Keratinocyte (primary cell): ENCODE results near the gene ANKRD55. TPM values are rescaled to one million over a fixed set of nuclear protein-coding genes. Genes with fewer than 3 reads are reported as not detected.

Source experiments
- DNase-seq: peaks from one replicate; pipeline ENCODE4 v3.0.0-alpha.2; 2011; ENCODE audit warnings: low read depth, missing footprints, low spot score
- FAIRE-seq: peaks from 2 replicates; lab custom pipeline; 2011; peaks lifted over from hg19 to GRCh38; lab: Jason Lieb, UNC
- H2AFZ ChIP-seq: 2 replicates; pipeline ENCODE4 v1.6.0; 2012; ENCODE audit warnings: low read length, control low read depth, inconsistent platforms; ENCODE audit not compliant: control insufficient read depth
- H3K27ac ChIP-seq: 2 replicates; pipeline ENCODE4 v1.5.1; 2011; ENCODE audit warnings: low read length; ENCODE audit not compliant: control insufficient read depth, insufficient read depth
- H3K27me3 ChIP-seq: 3 replicates; pipeline ENCODE4 v1.6.0; 2011; ENCODE audit warnings: low read length; ENCODE audit not compliant: control insufficient read depth, insufficient read depth; ENCODE audit errors: extremely low read depth
- H3K36me3 ChIP-seq, 2 experiments: 2 replicates in 1 of 2; 3 replicates in 1 of 2; pipeline ENCODE4 v1.5.1; 2011; ENCODE audit warnings: low read length in 2 of 2, mild to moderate bottlenecking in 1 of 2; ENCODE audit not compliant: control insufficient read depth in 2 of 2, insufficient read depth in 2 of 2; ENCODE audit errors: extremely low read depth in 1 of 2
- H3K4me1 ChIP-seq: 3 replicates; pipeline ENCODE4 v1.5.1; 2011; ENCODE audit warnings: low read length; ENCODE audit not compliant: control insufficient read depth, insufficient read depth; ENCODE audit errors: extremely low read depth
- H3K4me2 ChIP-seq: 3 replicates; pipeline ENCODE4 v1.6.0; 2011; ENCODE audit warnings: low read depth, low read length; ENCODE audit not compliant: control insufficient read depth, insufficient read depth; ENCODE audit errors: extremely low read depth
- H3K4me3 ChIP-seq, 3 experiments: fragments of 200-600 bp in 1 of 3; sonication (generic) in 1 of 3; 2 replicates in 2 of 3; 3 replicates in 1 of 3; pipeline ENCODE4 v1.5.1; 2011 to 2016; ENCODE audit warnings: low read length in 3 of 3, mild to moderate bottlenecking in 3 of 3, control low read depth in 2 of 3, inconsistent platforms in 1 of 3, low read depth in 1 of 3, mixed read lengths in 1 of 3, mixed run types in 1 of 3, moderate library complexity in 1 of 3; ENCODE audit not compliant: control insufficient read depth in 2 of 3, insufficient read depth in 2 of 3; ENCODE audit errors: extremely low read depth in 1 of 3
- H3K79me2 ChIP-seq: 2 replicates; pipeline ENCODE4 v1.6.0; 2012; ENCODE audit warnings: low read length; ENCODE audit not compliant: control insufficient read depth, insufficient read depth
- H3K9ac ChIP-seq: 3 replicates; pipeline ENCODE4 v1.6.0; 2011; ENCODE audit warnings: low read length; ENCODE audit not compliant: control insufficient read depth, insufficient read depth; ENCODE audit errors: extremely low read depth
- H3K9me1 ChIP-seq: 3 replicates; pipeline ENCODE4 v1.6.0; 2011; ENCODE audit warnings: low read length; ENCODE audit not compliant: control insufficient read depth, insufficient read depth; ENCODE audit errors: extremely low read depth
- H3K9me3 ChIP-seq: 2 replicates; pipeline ENCODE4 v1.5.1; 2012; ENCODE audit warnings: low read depth, low read length; ENCODE audit not compliant: control insufficient read depth
- H4K20me1 ChIP-seq: 3 replicates; pipeline ENCODE4 v1.6.0; 2011; ENCODE audit warnings: low read length; ENCODE audit not compliant: control insufficient read depth, insufficient read depth; ENCODE audit errors: extremely low read depth
- CTCF ChIP-seq, 3 experiments: IDR thresholded peaks in 1 of 3; conservative IDR thresholded peaks in 1 of 3; optimal IDR thresholded peaks in 1 of 3; 2 replicates in 2 of 3; 3 replicates in 1 of 3; pipeline versions ENCODE3 to v1.5.1; 2011; ENCODE audit warnings: low read length in 3 of 3, mild to moderate bottlenecking in 3 of 3, moderate library complexity in 2 of 3, control low read depth in 1 of 3, inconsistent platforms in 1 of 3; ENCODE audit not compliant: insufficient read depth in 2 of 3; ENCODE audit errors: extremely low read depth in 1 of 3
- EZH2 ChIP-seq: IDR thresholded peaks from one replicate; pipeline ENCODE4 v1.6.1; 2012; ENCODE audit warnings: inconsistent platforms, mild to moderate bottlenecking, low read length, moderate library complexity
- dilution Hi-C: fragments of 300-500 bp; cut with MboI; formaldehyde crosslinking; loops from one replicate; pipeline ENCODE4 v1.7.0; 2020; ENCODE audit warnings: low sequenced_read_pairs; ENCODE audit not compliant: extremely low pct_ligation_motif_present
- polyA plus RNA-seq, 5 experiments: library from polyadenylated mRNA; depleted of rRNA in 3 of 5; stranded (reverse) in 3 of 5; stranded (forward) in 1 of 5; unstranded in 1 of 5; fragments of >200 nt; gene quantifications; 1 replicate in 1 of 5; 2 replicates in 3 of 5; 3 replicates in 1 of 5; pipeline versions ENCODE4 v1.2.1 to v1.2.3, GENCODE V29; 2011 to 2012; ENCODE audit warnings: missing spikeins in 2 of 5, low read depth in 1 of 5, low replicate concordance in 1 of 5

Gene ANKRD55
- polyA plus RNA-seq, 1 donor (not counting 4 experiments of a cell fraction or from before 2014, with no cell fraction given): not detected

DNA sequence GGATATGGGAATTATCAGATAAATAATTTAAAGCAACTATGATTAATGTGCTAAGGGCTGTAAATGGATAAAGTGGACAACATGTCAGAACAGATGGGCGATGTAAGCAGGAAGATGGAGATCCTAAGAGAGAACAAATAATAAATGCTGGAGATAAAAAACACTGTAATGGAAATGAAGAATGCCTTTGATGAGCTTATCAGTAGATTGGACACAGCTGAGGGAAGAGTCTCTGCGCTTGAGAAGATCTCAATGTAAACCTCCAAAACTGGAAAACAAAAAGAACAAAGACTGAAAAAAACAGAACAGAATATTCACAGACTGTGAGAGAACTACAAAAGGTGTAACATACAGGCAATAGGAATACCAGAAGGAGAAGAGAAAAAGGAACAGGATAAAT is 102.5 kb downstream of the ANKRD55 start:
- H3K4me1 ChIP-seq: no peaks in the 10 kb centered on the region
- no peak overlapping the region for H3K9ac ChIP-seq
- no peak for TF ChIP-seq CTCF (optimal IDR thresholded peaks at IDR 0.05 in 1 of 3, IDR thresholded peaks at IDR 0.05 in 1 of 3, conservative IDR thresholded peaks at IDR 0.05 in 1 of 3; ENCODE audit: extremely low read depth in 1 of 3, insufficient read depth in 2 of 3, low read length in 3 of 3)
- TF ChIP-seq EZH2: no peak
- no peak overlapping the region for H3K4me3 ChIP-seq
- DNase-seq: no peak
- no peak overlapping the region for H2AFZ ChIP-seq
- H4K20me1 ChIP-seq: no peaks in the 10 kb centered on the region
- no peaks in the 10 kb centered on the region for H3K9me1 ChIP-seq
- no peaks in the 10 kb centered on the region for H3K79me2 ChIP-seq
- no peak overlapping the region for H3K27ac ChIP-seq
- dilution Hi-C loops: no loop called here
- no peaks in the 10 kb centered on the region for H3K36me3 ChIP-seq
- no peaks in the 10 kb centered on the region for H3K9me3 ChIP-seq
- H3K4me2 ChIP-seq: no peak overlapping the region
- H3K27me3 ChIP-seq: no peaks in the 10 kb centered on the region
- no peak for FAIRE-seq

DNA sequence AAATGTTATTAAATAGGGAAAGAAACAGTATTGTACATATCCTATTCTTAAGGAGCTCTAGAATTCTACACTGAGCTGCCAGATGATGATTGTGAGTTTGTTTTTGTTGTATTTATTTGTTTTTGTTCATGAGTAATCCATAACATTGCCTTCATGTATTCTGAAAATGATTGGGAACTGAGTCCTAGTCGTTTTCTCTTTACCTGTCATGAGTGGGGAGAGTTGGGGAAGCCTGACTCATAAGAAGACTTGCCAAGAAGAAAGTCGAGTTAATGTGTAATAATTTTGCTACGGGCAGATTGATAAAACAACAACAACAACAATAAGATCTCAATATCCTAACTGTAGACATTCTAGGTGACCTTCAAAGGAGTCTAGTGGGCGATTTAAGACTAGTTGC is 103.8 kb downstream of the ANKRD55 start:
- no peak for FAIRE-seq
- Histone ChIP-seq H3K4me3 (no peak overlapping the region), H3K27ac (no peak overlapping the region), H3K4me1 (no peaks in the 10 kb centered on the region), H4K20me1 (no peaks in the 10 kb centered on the region), H3K79me2 (no peaks in the 10 kb centered on the region), H3K36me3 (no peaks in the 10 kb centered on the region), H3K9me3 (no peaks in the 10 kb centered on the region), H3K4me2 (no peak overlapping the region), H3K27me3 (no peaks in the 10 kb centered on the region), H3K9me1 (no peaks in the 10 kb centered on the region), H2AFZ (no peak overlapping the region), H3K9ac (no peak overlapping the region)
- dilution Hi-C loops: no loop called here
- TF ChIP-seq CTCF (optimal IDR thresholded peaks at IDR 0.05 in 1 of 3, IDR thresholded peaks at IDR 0.05 in 1 of 3, conservative IDR thresholded peaks at IDR 0.05 in 1 of 3; ENCODE audit: extremely low read depth in 1 of 3, insufficient read depth in 2 of 3, low read length in 3 of 3): no peak
- TF ChIP-seq EZH2: no peak
- DNase-seq: no peak
